ENCODE results near the gene CASP2. TPM values are rescaled to one million over a fixed set of nuclear protein-coding genes. Genes with fewer than 3 reads are reported as not detected.

The CASP2 gene
- total RNA-seq, 2 donors from 2014 or later: 33.9 to 47.0 TPM

- no peak overlapping the region for H3K4me3 ChIP-seq
- no peaks in the 10 kb centered on the region for H3K27me3 ChIP-seq
- no peaks in the 10 kb centered on the region for H3K9me3 ChIP-seq
- TF ChIP-seq CTCF (IDR thresholded peaks at IDR 0.05): no peak
- H3K4me1 ChIP-seq: no peaks in the 10 kb centered on the region
- intact Hi-C loops (cut with DNase I): no loop called here
- no peaks in the 10 kb centered on the region for H3K36me3 ChIP-seq
- no peak overlapping the region for H3K9ac ChIP-seq (ENCODE audit: low read depth in 2 of 2, low read length in 2 of 2)
- DNase-seq: no peak
- H3K27ac ChIP-seq: no peak overlapping the region
Measured at GRCh38 chr7:143331179-143331801, 43.1 kb downstream of the CASP2 start.

GRCh38 chr7:143334244-143334643, 46.1 kb downstream of the CASP2 start:
- no peaks in the 10 kb centered on the region for H3K36me3 ChIP-seq
- no peak for DNase-seq
- TF ChIP-seq CTCF (IDR thresholded peaks at IDR 0.05): no peak
- no peak overlapping the region for H3K9ac ChIP-seq (ENCODE audit: low read depth in 2 of 2, low read length in 2 of 2)
- H3K27ac ChIP-seq: no peak overlapping the region
- H3K9me3 ChIP-seq: no peaks in the 10 kb centered on the region
- H3K4me1 ChIP-seq: no peaks in the 10 kb centered on the region
- intact Hi-C loops (cut with DNase I): no loop called here
- H3K27me3 ChIP-seq: no peaks in the 10 kb centered on the region
- no peak overlapping the region for H3K4me3 ChIP-seq

GRCh38 chr7:143337216-143337615, 49.1 kb downstream of the CASP2 start:
- DNase-seq: no peak
- TF ChIP-seq CTCF (IDR thresholded peaks at IDR 0.05): no peak
- Histone ChIP-seq H3K27me3 (no peaks in the 10 kb centered on the region), H3K4me1 (no peaks in the 10 kb centered on the region), H3K9ac (ENCODE audit: low read depth in 2 of 2, low read length in 2 of 2) (no peak overlapping the region), H3K9me3 (no peaks in the 10 kb centered on the region), H3K36me3 (no peaks in the 10 kb centered on the region), H3K27ac (no peak overlapping the region), H3K4me3 (no peak overlapping the region)
- intact Hi-C loops (cut with DNase I): no loop called here

- Histone ChIP-seq H3K27me3 (no peaks in the 10 kb centered on the region), H3K9ac (ENCODE audit: low read depth in 2 of 2, low read length in 2 of 2) (no peak overlapping the region), H3K9me3 (no peaks in the 10 kb centered on the region), H3K27ac (no peak overlapping the region), H3K4me1 (no peaks in the 10 kb centered on the region), H3K4me3 (no peak overlapping the region), H3K36me3 (no peaks in the 10 kb centered on the region)
- intact Hi-C loops (cut with DNase I): no loop called here
- no peak for DNase-seq
- no peak for TF ChIP-seq CTCF (IDR thresholded peaks at IDR 0.05)
Measured at GRCh38 chr7:143341842-143342241, 53.7 kb downstream of the CASP2 start.

- no peaks in the 10 kb centered on the region for H3K27me3 ChIP-seq
- TF ChIP-seq CTCF (IDR thresholded peaks at IDR 0.05): no peak
- no peak overlapping the region for H3K9ac ChIP-seq (ENCODE audit: low read depth in 2 of 2, low read length in 2 of 2)
- no peaks in the 10 kb centered on the region for H3K4me1 ChIP-seq
- no peaks in the 10 kb centered on the region for H3K9me3 ChIP-seq
- H3K36me3 ChIP-seq: no peaks in the 10 kb centered on the region
- intact Hi-C loops (cut with DNase I): no loop called here
- DNase-seq: no peak
- H3K4me3 ChIP-seq: no peak overlapping the region
- no peak overlapping the region for H3K27ac ChIP-seq
Measured at GRCh38 chr7:143343596-143343995, 55.4 kb downstream of the CASP2 start.
